Liver (tissue), 9 donors: ENCODE results near the gene ACVR2B. TPM values are rescaled to one million over a fixed set of nuclear protein-coding genes. Genes with fewer than 3 reads are reported as not detected.

Source experiments
- DNase-seq: peaks from one replicate; pipeline ENCODE4 v3.0.0-alpha.2; 2017; ENCODE audit warnings: low spot score
- H3K27ac ChIP-seq, 2 donors: one replicate each; pipeline ENCODE4 v1.7.0; 2013; ENCODE audit warnings: inconsistent platforms in 2 of 2, low read length in 2 of 2, control low read depth in 1 of 2, low read depth in 1 of 2, mild to moderate bottlenecking in 1 of 2
- H3K27me3 ChIP-seq, 4 donors: one replicate each; pipeline versions ENCODE4 v1.6.1 to v1.7.0; 2013; ENCODE audit warnings: low read length in 3 of 4, inconsistent platforms in 1 of 4, mild to moderate bottlenecking in 1 of 4, moderate library complexity in 1 of 4; ENCODE audit not compliant: control insufficient read depth in 4 of 4, insufficient read depth in 4 of 4
- H3K36me3 ChIP-seq, 4 donors: one replicate each; pipeline versions ENCODE4 v1.6.1 to v1.7.0; 2013; ENCODE audit warnings: low read length in 3 of 4, mild to moderate bottlenecking in 3 of 4, low read depth in 1 of 4, moderate library complexity in 1 of 4; ENCODE audit not compliant: control insufficient read depth in 4 of 4, insufficient read depth in 3 of 4
- H3K4me1 ChIP-seq, 4 donors: one replicate each; pipeline versions ENCODE4 v1.6.1 to v1.7.0; 2013; ENCODE audit warnings: low read length in 3 of 4, mild to moderate bottlenecking in 3 of 4, moderate library complexity in 1 of 4; ENCODE audit not compliant: control insufficient read depth in 4 of 4, insufficient read depth in 4 of 4
- H3K4me3 ChIP-seq, 3 donors: one replicate each; pipeline versions ENCODE4 v1.6.1 to v1.7.0; 2013; ENCODE audit warnings: low read length in 3 of 3, control low read depth in 1 of 3, low read depth in 1 of 3, mild to moderate bottlenecking in 1 of 3
- H3K9ac ChIP-seq, 2 donors: one replicate each; pipeline ENCODE4 v1.7.0; 2013; ENCODE audit warnings: low read length in 2 of 2, mild to moderate bottlenecking in 2 of 2, moderate library complexity in 2 of 2, control low read depth in 1 of 2, low read depth in 1 of 2
- H3K9me3 ChIP-seq, 4 donors: one replicate each; pipeline versions ENCODE4 v1.6.1 to v1.7.0; 2013; ENCODE audit warnings: low read length in 3 of 4; ENCODE audit not compliant: control insufficient read depth in 4 of 4
- ATF3 ChIP-seq: IDR thresholded peaks from 2 replicates; pipeline ENCODE4 v1.6.1; 2016; ENCODE audit warnings: antibody characterized with exemption
- CTCF ChIP-seq: fragments of 150-350 bp; IDR thresholded peaks from 2 replicates; pipeline ENCODE4 v1.5.1; 2017; ENCODE audit warnings: improper control_type of control experiment, low read depth, low read length; ENCODE audit not compliant: missing input control
- EGR1 ChIP-seq, 2 donors: IDR thresholded peaks; 2 replicates each; pipeline ENCODE4 v1.6.1; 2016 to 2018; ENCODE audit warnings: antibody characterized with exemption in 2 of 2, low read depth in 2 of 2
- FOXA1 ChIP-seq: IDR thresholded peaks from 2 replicates; pipeline ENCODE4 v1.6.1; 2016; ENCODE audit warnings: antibody characterized with exemption
- FOXA2 ChIP-seq: IDR thresholded peaks from 2 replicates; pipeline ENCODE4 v1.6.1; 2016; ENCODE audit warnings: antibody characterized with exemption
- GABPA ChIP-seq, 2 donors: IDR thresholded peaks in 1 of 2; conservative IDR thresholded peaks in 1 of 2; 2 replicates each; pipeline ENCODE4 v1.6.1; 2016; ENCODE audit warnings: antibody characterized with exemption in 2 of 2, mild to moderate bottlenecking in 1 of 2, moderate library complexity in 1 of 2
- HNF4A ChIP-seq, 2 donors: conservative IDR thresholded peaks; 2 replicates each; pipeline ENCODE4 v1.6.1; 2016; ENCODE audit warnings: antibody characterized with exemption in 2 of 2, mild to moderate bottlenecking in 2 of 2
- HNF4G ChIP-seq: IDR thresholded peaks from 2 replicates; pipeline ENCODE4 v1.6.1; 2016; ENCODE audit warnings: antibody characterized with exemption
- JUND ChIP-seq, 2 donors: IDR thresholded peaks; 2 replicates each; pipeline ENCODE4 v1.6.1; 2016; ENCODE audit warnings: antibody characterized with exemption in 2 of 2
- NR2F2 ChIP-seq: IDR thresholded peaks from 2 replicates; pipeline ENCODE4 v1.6.1; 2016; ENCODE audit warnings: antibody characterized with exemption
- RAD21 ChIP-seq, 2 donors: IDR thresholded peaks; 2 replicates each; pipeline ENCODE4 v1.6.1; 2016; ENCODE audit warnings: antibody characterized with exemption in 2 of 2, mild to moderate bottlenecking in 2 of 2
- RXRA ChIP-seq, 2 donors: IDR thresholded peaks; 2 replicates each; pipeline ENCODE4 v1.6.1; 2017 to 2018; ENCODE audit warnings: antibody characterized with exemption in 2 of 2, mild to moderate bottlenecking in 1 of 2
- SP1 ChIP-seq: IDR thresholded peaks from 2 replicates; pipeline ENCODE4 v1.6.1; 2018; ENCODE audit warnings: antibody characterized with exemption, mild to moderate bottlenecking
- TAF1 ChIP-seq: conservative IDR thresholded peaks from 2 replicates; pipeline ENCODE4 v1.6.1; 2016; ENCODE audit warnings: antibody characterized with exemption, mild to moderate bottlenecking
- YY1 ChIP-seq: IDR thresholded peaks from 2 replicates; pipeline ENCODE4 v1.6.1; 2016; ENCODE audit warnings: antibody characterized with exemption, mild to moderate bottlenecking
- ZBTB33 ChIP-seq: IDR thresholded peaks from 2 replicates; pipeline ENCODE4 v1.6.1; 2016; ENCODE audit warnings: antibody characterized with exemption
- WGBS: extraction: QIAGEN DNeasy Blood & Tissue Kit; methylation state at CpG from one replicate; pipeline ENCODE4 v1.1.7; 2013; 5-methylcytosine and 5-hydroxymethylcytosine counted together
- polyA plus RNA-seq, 2 donors: library from polyadenylated mRNA; stranded (reverse) in 1 of 2; unstranded in 1 of 2; fragments of 200-250 nt in 1 of 2; fragments of >200 nt in 1 of 2; fragmentation: Nextera tagmentation in 1 of 2; extraction: Ambion mirVana in 1 of 2; gene quantifications; one replicate each; pipeline versions ENCODE4 v1.2.1 to v1.2.3, GENCODE V29; 2013 to 2015
- total RNA-seq, 2 donors: library from RNA; depleted of rRNA; stranded (reverse); fragments of >200 nt; gene quantifications; one replicate each; pipeline ENCODE4 v1.2.3, GENCODE V29; 2014
- TF ChIP-seq, protein P1 (sequence below): IDR thresholded peaks from 2 replicates; pipeline ENCODE4 v1.6.1; 2016; ENCODE audit warnings: antibody characterized with exemption, mild to moderate bottlenecking
- TF ChIP-seq, protein P2 (sequence below): IDR thresholded peaks from 2 replicates; pipeline ENCODE4 v1.6.1; 2016; ENCODE audit warnings: antibody characterized with exemption
- donor health status: healthy.
- donor health status: healthy.
- donor health status: healthy.
- donor health status: healthy.
- donor health status: healthy.

Gene ACVR2B
- total and polyA plus RNA-seq, 4 donors: 1.2 to 7.4 (median 4.7) TPM

- Histone ChIP-seq H3K27ac (peak overlapping the region; percentile 78 to 84), H3K4me1 (peaks cover 10 to 45% (median 38%) of the 10 kb centered on the region in 4 donors), H3K4me3 (no peak overlapping the region), H3K9me3 (no peaks in the 10 kb centered on the region), H3K9ac (peak overlapping the region; percentile 4 to 42), H3K27me3 (no peaks in the 10 kb centered on the region), H3K36me3 (no peaks in the 10 kb centered on the region)
- WGBS: 27% methylated on average over 3 of the region's 3 CpGs
- DNase-seq: no peak
- TF ChIP-seq YY1: peak; percentile 38
- TF ChIP-seq GABPA (IDR thresholded peaks at IDR 0.05 in 1 of 2, conservative IDR thresholded peaks at IDR 0.05 in 1 of 2): peak in 1 of 2 donors; percentile 26
- TF ChIP-seq SP1: peak; percentile 83
- peak; percentile 92 to 95 for TF ChIP-seq HNF4A (conservative IDR thresholded peaks at IDR 0.05)
- TF ChIP-seq FOXA1: no peak
- TF ChIP-seq JUND (IDR thresholded peaks at IDR 0.05): peak; percentile 70 to 78
- TF ChIP-seq ATF3: peak; percentile 53
- peak; percentile 3 to 42 for TF ChIP-seq RAD21 (IDR thresholded peaks at IDR 0.05)
- peak; percentile 60 for TF ChIP-seq FOXA2
- TF ChIP-seq RXRA (IDR thresholded peaks at IDR 0.05): peak; percentile 60 to 80
- TF ChIP-seq TAF1: no peak
- TF ChIP-seq, protein P1, sequence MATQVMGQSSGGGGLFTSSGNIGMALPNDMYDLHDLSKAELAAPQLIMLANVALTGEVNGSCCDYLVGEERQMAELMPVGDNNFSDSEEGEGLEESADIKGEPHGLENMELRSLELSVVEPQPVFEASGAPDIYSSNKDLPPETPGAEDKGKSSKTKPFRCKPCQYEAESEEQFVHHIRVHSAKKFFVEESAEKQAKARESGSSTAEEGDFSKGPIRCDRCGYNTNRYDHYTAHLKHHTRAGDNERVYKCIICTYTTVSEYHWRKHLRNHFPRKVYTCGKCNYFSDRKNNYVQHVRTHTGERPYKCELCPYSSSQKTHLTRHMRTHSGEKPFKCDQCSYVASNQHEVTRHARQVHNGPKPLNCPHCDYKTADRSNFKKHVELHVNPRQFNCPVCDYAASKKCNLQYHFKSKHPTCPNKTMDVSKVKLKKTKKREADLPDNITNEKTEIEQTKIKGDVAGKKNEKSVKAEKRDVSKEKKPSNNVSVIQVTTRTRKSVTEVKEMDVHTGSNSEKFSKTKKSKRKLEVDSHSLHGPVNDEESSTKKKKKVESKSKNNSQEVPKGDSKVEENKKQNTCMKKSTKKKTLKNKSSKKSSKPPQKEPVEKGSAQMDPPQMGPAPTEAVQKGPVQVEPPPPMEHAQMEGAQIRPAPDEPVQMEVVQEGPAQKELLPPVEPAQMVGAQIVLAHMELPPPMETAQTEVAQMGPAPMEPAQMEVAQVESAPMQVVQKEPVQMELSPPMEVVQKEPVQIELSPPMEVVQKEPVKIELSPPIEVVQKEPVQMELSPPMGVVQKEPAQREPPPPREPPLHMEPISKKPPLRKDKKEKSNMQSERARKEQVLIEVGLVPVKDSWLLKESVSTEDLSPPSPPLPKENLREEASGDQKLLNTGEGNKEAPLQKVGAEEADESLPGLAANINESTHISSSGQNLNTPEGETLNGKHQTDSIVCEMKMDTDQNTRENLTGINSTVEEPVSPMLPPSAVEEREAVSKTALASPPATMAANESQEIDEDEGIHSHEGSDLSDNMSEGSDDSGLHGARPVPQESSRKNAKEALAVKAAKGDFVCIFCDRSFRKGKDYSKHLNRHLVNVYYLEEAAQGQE: peak; percentile 78
- peak; percentile 97 to 99 for TF ChIP-seq EGR1 (IDR thresholded peaks at IDR 0.05; ENCODE audit: low read depth in 2 of 2)
- no peak for TF ChIP-seq ZBTB33
- TF ChIP-seq NR2F2: no peak
- TF ChIP-seq, protein P2, sequence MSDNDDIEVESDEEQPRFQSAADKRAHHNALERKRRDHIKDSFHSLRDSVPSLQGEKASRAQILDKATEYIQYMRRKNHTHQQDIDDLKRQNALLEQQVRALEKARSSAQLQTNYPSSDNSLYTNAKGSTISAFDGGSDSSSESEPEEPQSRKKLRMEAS: no peak
- peak; percentile 85 for TF ChIP-seq HNF4G
- no peak for TF ChIP-seq CTCF
Observed at GRCh38 chr3:38471260-38471857, 17.7 kb downstream of the ACVR2B start.
